Left renal cortex interstitium (tissue), 4 donors: ENCODE measurements around the gene WDR7. TPM values are rescaled to one million over a fixed set of nuclear protein-coding genes. Genes with fewer than 3 reads are reported as not detected.

ENCODE experiments used
- DNase-seq, 4 donors: peaks; one replicate each; pipeline ENCODE4 v3.0.0-alpha.2; 2013; ENCODE audit warnings: low read depth in 4 of 4, low spot score in 2 of 4, missing footprints in 1 of 4
- polyA plus RNA-seq, 4 donors: library from polyadenylated mRNA; unstranded; fragments of 120-200 nt; gene quantifications; one replicate each; pipeline ENCODE4 v1.2.1, GENCODE V29; 2013; ENCODE audit not compliant: insufficient read length in 4 of 4

The WDR7 gene
- polyA plus RNA-seq, 4 donors, result 10.4 to 13.0 (median 11.5) TPM

DNA sequence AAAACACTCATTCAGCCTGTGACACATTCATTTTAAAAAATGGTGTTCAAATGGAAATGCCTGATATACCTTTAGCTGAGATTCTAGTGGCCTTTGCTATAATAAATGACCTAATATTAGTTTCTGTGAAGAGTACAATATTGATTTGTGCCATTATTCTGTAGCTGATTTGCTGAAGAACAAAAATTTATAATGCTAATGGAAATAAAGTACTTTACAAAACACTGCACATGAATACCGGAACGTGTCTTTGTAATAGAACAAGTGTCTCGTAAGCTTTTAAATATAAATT lies 138.7 kb downstream of the WDR7 start:
- no peak for DNase-seq

DNA sequence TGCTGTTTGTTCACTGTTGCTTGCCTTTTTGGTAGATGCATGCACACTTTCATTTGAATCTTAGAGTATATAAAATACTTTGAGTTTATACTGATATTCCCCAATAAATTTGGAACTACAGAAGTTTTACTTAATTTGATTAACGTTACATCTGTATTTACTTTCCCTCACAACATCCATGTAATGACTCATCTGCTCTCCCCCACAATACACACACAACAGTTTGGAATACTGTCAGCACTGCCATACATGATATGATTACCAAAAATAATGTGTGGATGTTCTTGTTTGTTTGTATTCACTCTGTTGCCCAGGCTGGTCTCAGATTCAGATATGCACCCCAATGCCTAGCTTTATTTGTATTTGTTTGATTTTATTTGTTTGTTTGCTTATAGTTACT lies 144.2 kb downstream of the WDR7 start:
- DNase-seq, result no peak

DNA sequence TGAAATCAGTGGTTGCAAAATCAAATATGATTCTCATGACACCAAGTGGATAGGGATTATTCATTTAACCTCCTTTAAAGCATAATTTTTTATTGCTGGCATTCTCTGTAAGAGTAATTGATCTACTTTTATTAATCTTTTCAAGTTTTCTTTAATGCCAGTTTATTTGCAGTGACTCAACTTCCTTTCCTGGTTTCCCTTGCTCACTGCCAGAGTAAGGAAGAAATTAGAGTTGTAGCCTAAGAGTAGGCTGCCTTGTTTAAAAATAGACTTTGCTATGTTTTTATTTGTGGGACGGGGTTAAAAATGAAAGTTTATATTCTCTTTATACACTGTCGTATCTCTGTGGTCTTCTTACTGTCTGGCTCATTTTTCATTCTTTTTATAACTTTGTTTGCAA lies 148.6 kb downstream of the WDR7 start:
- DNase-seq, result no peak

DNA sequence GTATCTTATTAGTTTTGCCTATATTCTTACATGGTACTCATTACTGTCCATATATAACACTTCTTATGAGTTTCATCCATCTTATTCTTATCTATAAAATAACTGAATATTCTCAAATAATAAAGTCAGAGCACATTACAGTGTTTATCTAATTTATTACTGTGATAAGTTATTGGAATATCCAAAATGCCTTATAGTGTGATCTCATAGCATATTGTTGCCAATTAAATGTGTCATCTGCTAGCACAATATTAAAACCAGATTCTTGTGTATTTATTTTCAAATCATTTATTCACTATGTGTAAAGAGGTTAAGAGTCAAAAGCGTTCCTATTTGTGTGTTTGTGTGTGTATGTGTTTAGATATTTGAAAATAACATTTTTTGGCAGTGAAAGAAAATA lies 151.9 kb downstream of the WDR7 start:
- DNase-seq, result no peak

- DNase-seq, result no peak
These were observed 153.2 kb downstream of the WDR7 start for GRCh38 chr18:56804395-56804794.

DNA sequence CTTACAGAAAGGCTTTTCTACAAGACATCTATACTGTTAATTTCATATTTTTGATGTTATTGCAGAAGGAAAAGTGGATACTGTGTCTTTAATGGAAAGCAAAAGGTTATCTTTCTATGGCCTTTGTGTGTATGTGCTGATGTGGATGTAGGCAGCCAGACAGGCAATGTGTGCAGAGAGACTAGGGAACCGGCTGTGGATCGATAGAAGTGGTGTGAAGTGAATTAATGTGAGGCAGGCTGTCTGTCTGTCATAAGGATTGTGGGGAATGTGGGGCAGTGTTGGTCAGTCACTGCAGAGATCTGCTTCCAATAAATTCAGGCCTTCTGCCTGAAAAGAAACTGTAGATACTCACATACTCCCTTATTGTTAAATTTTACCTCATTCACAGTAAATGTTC lies 156.7 kb downstream of the WDR7 start:
- no peak for DNase-seq

- DNase-seq, result no peak
These were observed 161.5 kb downstream of the WDR7 start for GRCh38 chr18:56812674-56813073.

GRCh38 chr18:56815926-56816325 lies 164.8 kb downstream of the WDR7 start:
- no peak for DNase-seq

- no peak for DNase-seq
These were observed 172.9 kb downstream of the WDR7 start for GRCh38 chr18:56823986-56824565.

GRCh38 chr18:56825321-56825720 lies 174.2 kb downstream of the WDR7 start:
- DNase-seq, result no peak

GRCh38 chr18:56825878-56826277 lies 174.7 kb downstream of the WDR7 start:
- DNase-seq, result no peak

- DNase-seq, result no peak
These were observed 180.8 kb downstream of the WDR7 start for GRCh38 chr18:56831988-56832387.

GRCh38 chr18:56835331-56835730 lies 184.2 kb downstream of the WDR7 start:
- no peak for DNase-seq

DNA sequence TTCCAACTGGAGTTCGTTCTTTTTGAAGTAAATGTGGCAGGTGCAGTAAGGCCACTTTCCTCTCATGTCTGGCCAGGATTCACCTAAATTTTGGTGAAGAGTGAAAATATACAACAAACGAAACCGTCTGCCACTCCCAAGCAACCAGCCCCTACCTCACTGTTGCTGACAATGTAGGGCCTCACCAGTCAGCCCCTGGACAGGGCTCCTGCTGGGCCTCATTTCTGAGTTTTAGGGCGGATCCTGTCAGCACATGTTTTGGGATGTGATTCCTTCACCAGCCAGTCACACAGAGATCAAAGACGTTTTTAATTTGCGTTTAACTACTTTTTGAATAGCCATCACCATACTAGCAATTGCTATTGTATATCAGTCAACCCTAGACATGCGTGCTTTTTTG lies 185.0 kb downstream of the WDR7 start:
- no peak for DNase-seq

GRCh38 chr18:56841836-56842235 lies 190.7 kb downstream of the WDR7 start:
- no peak for DNase-seq

DNA sequence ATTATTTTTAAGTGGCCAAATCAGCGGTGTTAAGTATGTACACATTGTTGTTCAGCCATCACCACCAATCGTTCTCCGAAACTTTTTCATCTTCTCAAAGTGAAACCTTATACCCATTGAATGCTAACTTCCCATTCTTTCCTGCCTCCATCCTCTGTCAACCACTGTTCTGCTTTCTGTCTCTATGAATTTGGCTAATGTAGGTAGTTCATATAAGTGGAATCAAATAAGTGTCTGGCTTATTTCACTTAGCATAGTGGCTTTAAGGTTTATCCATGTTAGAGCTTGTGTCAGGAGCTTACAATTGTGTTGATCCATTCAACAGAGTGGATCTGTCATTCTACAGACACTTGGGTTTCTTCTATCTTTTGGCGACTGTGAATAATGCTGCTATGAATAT lies 192.1 kb downstream of the WDR7 start:
- DNase-seq, result no peak

- DNase-seq, result no peak
These were observed 193.4 kb downstream of the WDR7 start for GRCh38 chr18:56844556-56844955.

DNA sequence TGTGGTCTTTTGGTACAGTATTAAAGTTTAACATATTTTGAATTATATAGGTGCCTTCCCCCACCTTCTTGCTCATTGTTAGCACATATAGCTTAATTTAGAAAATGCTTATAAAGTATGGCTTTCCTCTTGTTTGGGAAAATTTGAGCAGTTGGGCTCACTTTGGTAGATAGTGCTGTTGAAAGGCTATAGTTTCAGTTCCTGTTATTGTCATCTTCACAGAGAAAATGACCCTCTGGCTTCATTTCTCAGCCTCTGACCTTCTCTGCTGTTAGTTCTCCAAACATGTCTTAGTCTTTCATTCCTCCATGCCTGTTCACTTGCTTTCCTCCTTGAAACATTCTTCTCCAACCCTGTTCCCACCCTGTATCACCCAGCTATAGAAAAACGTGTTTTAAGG lies 200.6 kb downstream of the WDR7 start:
- no peak for DNase-seq

DNA sequence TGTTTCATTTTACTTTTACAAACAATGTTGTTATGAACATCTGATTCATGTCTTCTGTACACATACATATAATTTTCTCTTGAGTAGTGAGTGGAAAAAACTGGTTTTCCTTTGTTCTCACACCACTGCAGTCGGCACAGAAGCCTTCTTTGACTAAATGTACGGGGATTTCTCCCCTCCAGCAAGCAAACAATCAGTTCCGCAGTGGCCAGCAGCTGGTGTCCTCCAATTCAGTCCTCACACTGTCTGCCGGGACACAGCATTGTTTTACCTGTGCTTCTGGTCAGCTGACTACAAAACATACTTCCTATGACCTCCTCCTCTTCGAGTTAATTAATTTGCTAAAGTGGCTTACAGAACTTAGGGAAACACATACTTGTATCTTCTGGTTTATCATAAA lies 202.8 kb downstream of the WDR7 start:
- no peak for DNase-seq

- no peak for DNase-seq
These were observed 210.1 kb downstream of the WDR7 start for GRCh38 chr18:56861244-56861643.

DNA sequence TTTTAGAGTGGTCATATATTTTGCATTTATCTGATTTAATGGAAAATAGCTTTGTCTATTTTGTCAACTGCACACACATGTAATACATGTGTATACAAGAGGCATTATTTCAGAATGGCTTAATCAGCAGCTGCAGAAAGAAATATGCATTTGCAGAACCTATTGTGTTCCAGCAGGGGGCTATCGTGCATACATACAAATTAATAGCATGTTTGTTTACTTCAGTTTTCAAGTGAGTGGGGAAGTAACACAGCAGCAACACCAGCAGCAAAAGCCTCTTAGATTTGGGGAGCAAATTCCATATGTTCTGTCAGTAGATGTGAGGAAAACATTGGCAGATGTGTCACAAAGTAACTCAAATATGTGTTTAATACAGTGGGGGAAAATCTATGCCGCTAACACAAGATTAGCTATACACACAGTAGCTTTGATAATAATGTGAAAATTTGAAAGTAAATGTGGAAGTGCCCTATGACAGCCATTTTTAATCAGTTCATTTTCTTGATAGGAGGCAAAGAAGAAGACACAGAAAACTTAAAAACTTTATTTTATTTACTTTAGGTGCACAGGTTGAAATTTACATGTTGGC lies 218.1 kb downstream of the WDR7 start:
- peak in 2 of 4 donors; percentile 7 to 15 for DNase-seq

DNA sequence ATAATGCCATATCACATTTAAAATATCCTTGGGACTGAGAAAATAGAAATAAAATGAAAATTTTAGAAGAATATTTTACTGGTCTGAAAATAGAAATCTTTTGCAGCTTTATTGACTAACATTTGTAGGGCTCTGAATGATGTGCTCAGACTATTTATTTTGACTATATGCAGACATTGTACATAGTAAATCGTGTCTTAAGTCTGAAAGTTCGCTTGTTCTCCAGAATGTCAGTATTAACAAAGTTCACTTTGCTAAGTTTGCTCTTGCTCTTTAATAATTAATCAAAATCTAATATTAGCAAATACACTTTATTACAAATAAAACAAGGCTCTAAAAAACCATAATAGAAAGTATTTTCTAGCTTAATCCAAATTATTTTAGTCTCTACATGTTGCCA lies 219.8 kb downstream of the WDR7 start:
- DNase-seq, result no peak

DNA sequence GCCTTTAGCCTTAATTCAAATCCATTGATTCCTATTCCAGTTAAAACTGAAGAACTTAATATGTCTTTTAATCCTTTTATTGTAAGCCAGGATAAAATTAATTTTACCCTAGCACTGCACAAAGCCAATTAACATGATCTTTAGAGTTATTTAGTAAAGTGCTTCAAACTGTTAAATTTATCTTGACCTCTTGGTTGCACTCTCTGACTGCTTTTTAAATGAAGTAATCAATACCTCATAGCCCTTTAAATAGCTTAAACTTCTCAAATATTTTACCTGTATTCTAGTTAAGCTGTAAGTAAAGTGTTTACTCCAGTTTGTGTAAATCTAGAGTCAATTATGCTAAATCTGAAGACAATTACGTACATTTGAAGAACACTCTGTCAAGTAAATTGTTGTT lies 221.0 kb downstream of the WDR7 start:
- DNase-seq, result no peak
